Breast epithelium (tissue), 3 donors: ENCODE results near the gene TCEAL4.

Source experiments
- CTCF ChIP-seq, 3 donors: fragments of 450-650 bp; IDR thresholded peaks; one replicate each; pipeline ENCODE4 v1.5.1; 2016 to 2017; ENCODE audit warnings: antibody characterized with exemption in 3 of 3, mild to moderate bottlenecking in 3 of 3, moderate library complexity in 3 of 3
- POLR2AphosphoS5 ChIP-seq, 3 donors: sonication (generic); formaldehyde crosslinking; IDR thresholded peaks; one replicate each; pipeline ENCODE4 v1.6.1; 2017; ENCODE audit warnings: antibody characterized with exemption in 3 of 3

- TF ChIP-seq CTCF (IDR thresholded peaks at IDR 0.05) (no peak), POLR2AphosphoS5 (IDR thresholded peaks at IDR 0.05) (no peak)
These were observed 34.8 kb upstream of the TCEAL4 start for GRCh38 chrX:103550415-103551051.
